Activated CD4-positive, alpha-beta T cell treated with anti-CD3 and anti-CD28 coated beads, Interleukin-2, amount 50 U/mL, for 1 hour (primary cell): Measurements from ENCODE around the gene PTPRR.

Experiments
- DNase-seq: peaks from one replicate; pipeline ENCODE4 v3.0.0-alpha.2; 2020

Gene PTPRR

GRCh38 chr12:70787612-70788011 lies 132.9 kb downstream of the PTPRR start:
- DNase-seq: no peak

- DNase-seq: no peak
Measured at GRCh38 chr12:70785896-70786295, 134.6 kb downstream of the PTPRR start.

- DNase-seq: no peak
Measured at GRCh38 chr12:70784042-70784668, 136.4 kb downstream of the PTPRR start.

GRCh38 chr12:70783455-70783854 lies 137.1 kb downstream of the PTPRR start:
- DNase-seq: no peak

GRCh38 chr12:70779250-70779649 lies 141.3 kb downstream of the PTPRR start:
- no peak for DNase-seq

GRCh38 chr12:70774055-70774454 lies 146.5 kb downstream of the PTPRR start:
- no peak for DNase-seq

- no peak for DNase-seq
Measured at GRCh38 chr12:70772836-70773235, 147.7 kb downstream of the PTPRR start.

- DNase-seq: no peak
Measured at GRCh38 chr12:70771581-70771980, 149.0 kb downstream of the PTPRR start.

GRCh38 chr12:70763666-70764065 lies 156.9 kb downstream of the PTPRR start:
- no peak for DNase-seq

- no peak for DNase-seq
Measured at GRCh38 chr12:70762000-70762399, 158.5 kb downstream of the PTPRR start.

- no peak for DNase-seq
Measured at GRCh38 chr12:70759161-70759918, 161.2 kb downstream of the PTPRR start.

GRCh38 chr12:70758494-70758845 lies 162.1 kb downstream of the PTPRR start:
- DNase-seq: no peak

- no peak for DNase-seq
Measured at GRCh38 chr12:70757830-70758493, 162.6 kb downstream of the PTPRR start.

- DNase-seq: no peak
Measured at GRCh38 chr12:70756791-70757190, 163.7 kb downstream of the PTPRR start.

- no peak for DNase-seq
Measured at GRCh38 chr12:70756118-70756517, 164.4 kb downstream of the PTPRR start.

GRCh38 chr12:70754330-70754741 lies 166.2 kb downstream of the PTPRR start:
- no peak for DNase-seq

- no peak for DNase-seq
Measured at GRCh38 chr12:70752327-70752726, 168.2 kb downstream of the PTPRR start.

- no peak for DNase-seq
Measured at GRCh38 chr12:70749931-70750330, 170.6 kb downstream of the PTPRR start.

- DNase-seq: no peak
Measured at GRCh38 chr12:70748809-70749208, 171.7 kb downstream of the PTPRR start.

- DNase-seq: no peak
Measured at GRCh38 chr12:70747445-70748260, 172.9 kb downstream of the PTPRR start.

GRCh38 chr12:70745048-70745447 lies 175.5 kb downstream of the PTPRR start:
- DNase-seq: no peak

- DNase-seq: no peak
Measured at GRCh38 chr12:70744178-70744577, 176.4 kb downstream of the PTPRR start.

- DNase-seq: no peak
Measured at GRCh38 chr12:70741256-70741655, 179.3 kb downstream of the PTPRR start.
